ENCODE results near the gene GLE1.

Gene GLE1

GRCh38 chr9:128486201-128486600, 18.3 kb upstream of the GLE1 start:
- Histone ChIP-seq H3K18ac (ENCODE audit: low read depth in 1 of 2, low read length in 2 of 2) (no peak overlapping the region), H3K4me3 (ENCODE audit: insufficient read depth in 1 of 2, low read depth in 1 of 2, low read length in 2 of 2) (no peak overlapping the region), H3K4me2 (ENCODE audit: low read length, poor library complexity, severe bottlenecking) (no peak overlapping the region), H2BK5ac (ENCODE audit: low read depth, low read length, poor library complexity, severe bottlenecking) (no peak overlapping the region), H4K8ac (ENCODE audit: low read length) (no peak overlapping the region), H3K36me3 (ENCODE audit: control insufficient read depth in 1 of 2, insufficient read depth in 2 of 2, low read depth in 1 of 2, low read length in 2 of 2) (peaks cover 56 to 79% of the 10 kb centered on the region in 2 experiments), H3K23ac (ENCODE audit: low read length in 2 of 2) (no peak overlapping the region), H3K9ac (ENCODE audit: low read length) (no peak overlapping the region), H3K27me3 (ENCODE audit: control insufficient read depth in 1 of 2, insufficient read depth in 1 of 2, low read length in 2 of 2) (no peaks in the 10 kb centered on the region), H2BK15ac (ENCODE audit: low read depth, poor library complexity, severe bottlenecking) (no peak overlapping the region), H2AK5ac (ENCODE audit: low read length, severe bottlenecking) (no peak overlapping the region), H3K9me3 (ENCODE audit: control insufficient read depth, low read length) (no peaks in the 10 kb centered on the region), H2BK12ac (ENCODE audit: low read length in 2 of 2) (no peak overlapping the region), H3K79me1 (replicated peaks; ENCODE audit: low read length, poor library complexity, severe bottlenecking) (peaks cover 2% of the 10 kb centered on the region), H3K4ac (ENCODE audit: low read depth in 1 of 2, low read length in 2 of 2) (no peak overlapping the region), H3K4me1 (ENCODE audit: control insufficient read depth, insufficient read depth, low read depth, low read length) (no peaks in the 10 kb centered on the region), H2BK120ac (ENCODE audit: low read depth, low read length) (no peak overlapping the region), H3K27ac (ENCODE audit: low read length, poor library complexity, severe bottlenecking) (no peak overlapping the region), H3K14ac (ENCODE audit: low read length in 2 of 2) (no peak overlapping the region), H4K91ac (ENCODE audit: low read length) (no peak overlapping the region), H2AFZ (ENCODE audit: low read depth, low read length) (no peak overlapping the region)
- DNase-seq, result no peak

GRCh38 chr9:128493424-128493823, 11.1 kb upstream of the GLE1 start:
- no peak overlapping the region for H2BK5ac ChIP-seq (ENCODE audit: low read depth, low read length, poor library complexity, severe bottlenecking)
- H4K8ac ChIP-seq (ENCODE audit: low read length), result no peak overlapping the region
- H2AFZ ChIP-seq (ENCODE audit: low read depth, low read length), result no peak overlapping the region
- no peak for DNase-seq
- H3K9me3 ChIP-seq (ENCODE audit: control insufficient read depth, low read length), result no peaks in the 10 kb centered on the region
- no peak overlapping the region for H3K27ac ChIP-seq (ENCODE audit: low read length, poor library complexity, severe bottlenecking)
- no peak overlapping the region for H2BK15ac ChIP-seq (ENCODE audit: low read depth, poor library complexity, severe bottlenecking)
- no peak overlapping the region for H3K9ac ChIP-seq (ENCODE audit: low read length)
- H3K4me2 ChIP-seq (ENCODE audit: low read length, poor library complexity, severe bottlenecking), result no peak overlapping the region
- no peak overlapping the region for H4K91ac ChIP-seq (ENCODE audit: low read length)
- H3K18ac ChIP-seq (ENCODE audit: low read depth in 1 of 2, low read length in 2 of 2), result no peak overlapping the region
- H2BK120ac ChIP-seq (ENCODE audit: low read depth, low read length), result no peak overlapping the region
- no peak overlapping the region for H3K23ac ChIP-seq (ENCODE audit: low read length in 2 of 2)
- peaks cover 8% of the 10 kb centered on the region for H3K4me1 ChIP-seq (ENCODE audit: control insufficient read depth, insufficient read depth, low read depth, low read length)
- H3K4me3 ChIP-seq (ENCODE audit: insufficient read depth in 1 of 2, low read depth in 1 of 2, low read length in 2 of 2), result no peak overlapping the region
- no peak overlapping the region for H3K4ac ChIP-seq (ENCODE audit: low read depth in 1 of 2, low read length in 2 of 2)
- WGBS, result 90% methylated on average over 2 of the region's 2 CpGs
- H2AK5ac ChIP-seq (ENCODE audit: low read length, severe bottlenecking), result no peak overlapping the region
- peaks cover 2% of the 10 kb centered on the region for H3K79me1 ChIP-seq (replicated peaks; ENCODE audit: low read length, poor library complexity, severe bottlenecking)
- no peak overlapping the region for H3K14ac ChIP-seq (ENCODE audit: low read length in 2 of 2)
- peaks cover 37 to 74% of the 10 kb centered on the region in 2 experiments for H3K36me3 ChIP-seq (ENCODE audit: control insufficient read depth in 1 of 2, insufficient read depth in 2 of 2, low read depth in 1 of 2, low read length in 2 of 2)
- no peak overlapping the region for H2BK12ac ChIP-seq (ENCODE audit: low read length in 2 of 2)
- no peaks in the 10 kb centered on the region for H3K27me3 ChIP-seq (ENCODE audit: control insufficient read depth in 1 of 2, insufficient read depth in 1 of 2, low read length in 2 of 2)

GRCh38 chr9:128494108-128494745, 10.3 kb upstream of the GLE1 start:
- Histone ChIP-seq H2BK5ac (ENCODE audit: low read depth, low read length, poor library complexity, severe bottlenecking) (no peak overlapping the region), H3K36me3 (ENCODE audit: control insufficient read depth in 1 of 2, insufficient read depth in 2 of 2, low read depth in 1 of 2, low read length in 2 of 2) (peaks cover 45 to 76% of the 10 kb centered on the region in 2 experiments), H2AK5ac (ENCODE audit: low read length, severe bottlenecking) (no peak overlapping the region), H3K9me3 (ENCODE audit: control insufficient read depth, low read length) (no peaks in the 10 kb centered on the region), H3K4me2 (ENCODE audit: low read length, poor library complexity, severe bottlenecking) (no peak overlapping the region), H3K18ac (ENCODE audit: low read depth in 1 of 2, low read length in 2 of 2) (no peak overlapping the region), H3K4me1 (ENCODE audit: control insufficient read depth, insufficient read depth, low read depth, low read length) (peaks cover 8% of the 10 kb centered on the region), H2BK120ac (ENCODE audit: low read depth, low read length) (no peak overlapping the region), H3K4ac (ENCODE audit: low read depth in 1 of 2, low read length in 2 of 2) (no peak overlapping the region), H3K14ac (ENCODE audit: low read length in 2 of 2) (no peak overlapping the region), H3K9ac (ENCODE audit: low read length) (no peak overlapping the region), H3K79me1 (replicated peaks; ENCODE audit: low read length, poor library complexity, severe bottlenecking) (peaks cover 2% of the 10 kb centered on the region), H4K8ac (ENCODE audit: low read length) (no peak overlapping the region), H3K4me3 (ENCODE audit: insufficient read depth in 1 of 2, low read depth in 1 of 2, low read length in 2 of 2) (no peak overlapping the region), H4K91ac (ENCODE audit: low read length) (no peak overlapping the region), H2BK15ac (ENCODE audit: low read depth, poor library complexity, severe bottlenecking) (no peak overlapping the region), H3K27me3 (ENCODE audit: control insufficient read depth in 1 of 2, insufficient read depth in 1 of 2, low read length in 2 of 2) (no peaks in the 10 kb centered on the region), H2AFZ (ENCODE audit: low read depth, low read length) (no peak overlapping the region), H2BK12ac (ENCODE audit: low read length in 2 of 2) (no peak overlapping the region), H3K27ac (ENCODE audit: low read length, poor library complexity, severe bottlenecking) (peak overlapping the region; percentile 60), H3K23ac (ENCODE audit: low read length in 2 of 2) (no peak overlapping the region)
- DNase-seq, result no peak
- WGBS, result 94% methylated on average over 13 of the region's 13 CpGs

- H3K4me2 ChIP-seq (ENCODE audit: low read length, poor library complexity, severe bottlenecking), result no peak overlapping the region
- H3K9ac ChIP-seq (ENCODE audit: low read length), result no peak overlapping the region
- H3K14ac ChIP-seq (ENCODE audit: low read length in 2 of 2), result no peak overlapping the region
- 94% methylated on average over 5 of the region's 5 CpGs for WGBS
- H3K79me1 ChIP-seq (replicated peaks; ENCODE audit: low read length, poor library complexity, severe bottlenecking), result peaks cover 2% of the 10 kb centered on the region
- no peak overlapping the region for H3K18ac ChIP-seq (ENCODE audit: low read depth in 1 of 2, low read length in 2 of 2)
- H3K4me1 ChIP-seq (ENCODE audit: control insufficient read depth, insufficient read depth, low read depth, low read length), result peaks cover 8% of the 10 kb centered on the region
- no peak overlapping the region for H3K4ac ChIP-seq (ENCODE audit: low read depth in 1 of 2, low read length in 2 of 2)
- no peak overlapping the region for H4K8ac ChIP-seq (ENCODE audit: low read length)
- H3K9me3 ChIP-seq (ENCODE audit: control insufficient read depth, low read length), result no peaks in the 10 kb centered on the region
- H2BK12ac ChIP-seq (ENCODE audit: low read length in 2 of 2), result no peak overlapping the region
- no peak overlapping the region for H2BK15ac ChIP-seq (ENCODE audit: low read depth, poor library complexity, severe bottlenecking)
- no peak overlapping the region for H2AFZ ChIP-seq (ENCODE audit: low read depth, low read length)
- H2BK5ac ChIP-seq (ENCODE audit: low read depth, low read length, poor library complexity, severe bottlenecking), result no peak overlapping the region
- no peak overlapping the region for H2AK5ac ChIP-seq (ENCODE audit: low read length, severe bottlenecking)
- no peak for DNase-seq
- H3K36me3 ChIP-seq (ENCODE audit: control insufficient read depth in 1 of 2, insufficient read depth in 2 of 2, low read depth in 1 of 2, low read length in 2 of 2), result peaks cover 50 to 73% of the 10 kb centered on the region in 2 experiments
- H2BK120ac ChIP-seq (ENCODE audit: low read depth, low read length), result no peak overlapping the region
- no peaks in the 10 kb centered on the region for H3K27me3 ChIP-seq (ENCODE audit: control insufficient read depth in 1 of 2, insufficient read depth in 1 of 2, low read length in 2 of 2)
- H3K4me3 ChIP-seq (ENCODE audit: insufficient read depth in 1 of 2, low read depth in 1 of 2, low read length in 2 of 2), result no peak overlapping the region
- H4K91ac ChIP-seq (ENCODE audit: low read length), result no peak overlapping the region
- H3K27ac ChIP-seq (ENCODE audit: low read length, poor library complexity, severe bottlenecking), result peak overlapping the region; percentile 19
- H3K23ac ChIP-seq (ENCODE audit: low read length in 2 of 2), result no peak overlapping the region
These were observed 9.8 kb upstream of the GLE1 start for GRCh38 chr9:128494746-128495129.

Measured in mesenchymal stem cell (in vitro differentiated cells and primary cell).